Stomach (tissue), 4 donors: Measurements from ENCODE around the gene ALDOA.

Source experiments
- CTCF ChIP-seq, 7 experiments: fragments of 450-650 bp in 4 of 7; fragments of 200-600 bp in 3 of 7; sonication (generic) in 3 of 7; IDR thresholded peaks; one replicate each; pipeline ENCODE4 v1.5.1; 2016 to 2019; ENCODE audit warnings: antibody characterized with exemption in 7 of 7, control low read depth in 2 of 7, mild to moderate bottlenecking in 1 of 7
- EP300 ChIP-seq: sonication (generic); formaldehyde crosslinking; IDR thresholded peaks from one replicate; pipeline ENCODE4 v1.6.1; 2017; ENCODE audit warnings: antibody characterized with exemption
- POLR2A ChIP-seq, 4 donors: fragments of 450-650 bp; IDR thresholded peaks; one replicate each; pipeline ENCODE4 v1.6.1; 2016; ENCODE audit warnings: antibody characterized with exemption in 4 of 4, control low read depth in 2 of 4, mild to moderate bottlenecking in 1 of 4, moderate library complexity in 1 of 4

GRCh38 chr16:30078744-30079143, 13.2 kb downstream of the ALDOA start:
- TF ChIP-seq CTCF (IDR thresholded peaks at IDR 0.05) (no peak), EP300 (no peak), POLR2A (IDR thresholded peaks at IDR 0.05) (no peak)
